Spleen (tissue), 7 donors: ENCODE results near the gene RYR2.

Source experiments
- POLR2A ChIP-seq, 3 donors: fragments of 450-650 bp; IDR thresholded peaks; one replicate each; pipeline ENCODE4 v1.5.1; 2017; ENCODE audit warnings: antibody characterized with exemption in 3 of 3, mild to moderate bottlenecking in 1 of 3
- POLR2AphosphoS5 ChIP-seq, 3 donors: sonication (generic); formaldehyde crosslinking; IDR thresholded peaks; one replicate each; pipeline ENCODE4 v1.5.1; 2017; ENCODE audit warnings: antibody characterized with exemption in 3 of 3
- TF ChIP-seq, protein P1 (sequence below), 11 experiments: fragments of 200-600 bp in 7 of 11; fragments of 450-650 bp in 4 of 11; sonication (generic) in 4 of 11; IDR thresholded peaks in 8 of 11; conservative IDR thresholded peaks in 3 of 11; 1 replicate in 7 of 11; 2 replicates in 4 of 11; pipeline versions ENCODE4 v1.4.0 to v1.8.0; 2016 to 2021; ENCODE audit warnings: antibody characterized with exemption in 11 of 11, inconsistent platforms in 4 of 11, mild to moderate bottlenecking in 1 of 11
- donor health status: DM: no; HTN: no; CAD: no; lungs with moderate emphysema.
- donor health status: DM: no; HTN: no; CAD: no.
- donor health status: DM: no; HTN: no; CAD: no.

DNA sequence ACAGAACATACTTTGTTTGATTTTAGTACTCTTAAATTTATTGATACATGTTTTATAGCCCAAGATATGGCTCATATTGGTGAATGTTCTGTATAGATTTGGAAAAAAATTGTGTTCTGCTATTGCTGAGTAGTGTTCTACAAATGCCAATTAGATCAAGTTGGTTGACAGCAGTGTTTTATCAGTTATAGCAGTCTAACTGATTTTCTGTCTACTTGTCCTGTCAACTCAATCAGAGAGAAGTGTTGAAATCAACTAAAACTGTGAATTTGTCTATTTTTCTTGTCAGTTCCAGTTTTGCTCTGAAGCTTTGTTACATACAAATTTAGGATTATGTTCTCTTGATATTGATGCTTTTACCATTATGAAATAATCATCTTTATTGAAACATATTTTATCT is 23.1 kb upstream of the RYR2 start:
- TF ChIP-seq, protein P1, sequence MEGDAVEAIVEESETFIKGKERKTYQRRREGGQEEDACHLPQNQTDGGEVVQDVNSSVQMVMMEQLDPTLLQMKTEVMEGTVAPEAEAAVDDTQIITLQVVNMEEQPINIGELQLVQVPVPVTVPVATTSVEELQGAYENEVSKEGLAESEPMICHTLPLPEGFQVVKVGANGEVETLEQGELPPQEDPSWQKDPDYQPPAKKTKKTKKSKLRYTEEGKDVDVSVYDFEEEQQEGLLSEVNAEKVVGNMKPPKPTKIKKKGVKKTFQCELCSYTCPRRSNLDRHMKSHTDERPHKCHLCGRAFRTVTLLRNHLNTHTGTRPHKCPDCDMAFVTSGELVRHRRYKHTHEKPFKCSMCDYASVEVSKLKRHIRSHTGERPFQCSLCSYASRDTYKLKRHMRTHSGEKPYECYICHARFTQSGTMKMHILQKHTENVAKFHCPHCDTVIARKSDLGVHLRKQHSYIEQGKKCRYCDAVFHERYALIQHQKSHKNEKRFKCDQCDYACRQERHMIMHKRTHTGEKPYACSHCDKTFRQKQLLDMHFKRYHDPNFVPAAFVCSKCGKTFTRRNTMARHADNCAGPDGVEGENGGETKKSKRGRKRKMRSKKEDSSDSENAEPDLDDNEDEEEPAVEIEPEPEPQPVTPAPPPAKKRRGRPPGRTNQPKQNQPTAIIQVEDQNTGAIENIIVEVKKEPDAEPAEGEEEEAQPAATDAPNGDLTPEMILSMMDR (IDR thresholded peaks at IDR 0.05 in 8 of 11, conservative IDR thresholded peaks at IDR 0.05 in 3 of 11): no peak
- TF ChIP-seq POLR2A (IDR thresholded peaks at IDR 0.05): no peak
- no peak for TF ChIP-seq POLR2AphosphoS5 (IDR thresholded peaks at IDR 0.05)
